Measurements from ENCODE around the gene DUS4L.
A peak's percentile ranks its signal among the peaks of the same experiment; 100 is the strongest.

Gene DUS4L

DNA sequence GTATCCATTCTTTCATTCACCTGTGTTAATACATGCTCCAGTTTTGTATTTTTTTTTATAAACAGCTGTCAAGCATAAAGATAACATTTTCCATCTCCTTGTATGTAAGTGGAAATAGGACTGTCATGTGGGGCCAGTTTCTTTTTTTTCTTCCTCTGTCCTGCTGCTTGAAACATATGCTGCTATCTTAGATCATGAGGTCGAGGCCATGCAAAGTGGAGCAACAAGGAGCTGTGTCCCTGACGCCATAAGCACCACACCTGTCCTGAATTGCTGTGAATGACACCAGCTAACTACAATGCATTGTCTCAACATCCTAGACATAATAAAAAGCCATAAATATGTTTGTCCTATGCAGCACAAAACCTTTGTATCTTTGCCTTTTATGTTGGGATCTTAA is 59.1 kb downstream of the DUS4L start:
- Histone ChIP-seq H3K4me3 (ENCODE audit: severe bottlenecking) (no peak overlapping the region), H3K9me3 (ENCODE audit: severe bottlenecking) (no peaks in the 10 kb centered on the region), H3K27me3 (ENCODE audit: insufficient read depth, poor library complexity, severe bottlenecking) (no peaks in the 10 kb centered on the region), H3K4me1 (ENCODE audit: insufficient read depth, poor library complexity, severe bottlenecking) (no peaks in the 10 kb centered on the region), H3K36me3 (ENCODE audit: low read depth) (peaks cover 14% of the 10 kb centered on the region), H3K27ac (ENCODE audit: poor library complexity, severe bottlenecking) (peak overlapping the region; percentile 3)
- TF ChIP-seq CTCF (IDR thresholded peaks at IDR 0.05; ENCODE audit: poor library complexity, severe bottlenecking): no peak
- no peak for ATAC-seq (ENCODE audit: low read depth)
- no peak for DNase-seq (ENCODE audit: low spot score)

GRCh38 chr7:107627002-107627401 is 63.2 kb downstream of the DUS4L start:
- H3K4me1 ChIP-seq (ENCODE audit: insufficient read depth, poor library complexity, severe bottlenecking): no peaks in the 10 kb centered on the region
- no peaks in the 10 kb centered on the region for H3K27me3 ChIP-seq (ENCODE audit: insufficient read depth, poor library complexity, severe bottlenecking)
- ATAC-seq (ENCODE audit: low read depth) (no peak), DNase-seq (ENCODE audit: low spot score) (no peak)
- no peak overlapping the region for H3K4me3 ChIP-seq (ENCODE audit: severe bottlenecking)
- H3K9me3 ChIP-seq (ENCODE audit: severe bottlenecking): no peaks in the 10 kb centered on the region
- H3K36me3 ChIP-seq (ENCODE audit: low read depth): no peaks in the 10 kb centered on the region
- TF ChIP-seq CTCF (IDR thresholded peaks at IDR 0.05; ENCODE audit: poor library complexity, severe bottlenecking): no peak
- H3K27ac ChIP-seq (ENCODE audit: poor library complexity, severe bottlenecking): no peak overlapping the region

Measured in RWPE2 (cell line).